Neutrophil (primary cell): ENCODE data around the gene GRIP2.

Experiments used
- H3K27ac ChIP-seq: fragments of 200-600 bp; sonication (generic); 2 replicates; pipeline ENCODE4 v1.5.1; 2016; ENCODE audit warnings: mild to moderate bottlenecking, moderate library complexity
- H3K27me3 ChIP-seq: fragments of 200-600 bp; sonication (generic); 2 replicates; pipeline ENCODE4 v1.6.0; 2016; ENCODE audit warnings: mild to moderate bottlenecking
- H3K36me3 ChIP-seq: fragments of 200-600 bp; sonication (generic); 2 replicates; pipeline ENCODE4 v1.5.1; 2017
- H3K4me1 ChIP-seq, 2 experiments: fragments of 200-600 bp in 1 of 2; sonication (generic) in 1 of 2; 1 replicate in 1 of 2; 2 replicates in 1 of 2; pipeline versions ENCODE4 v1.5.1 to v1.6.1; 2013 to 2016; ENCODE audit warnings: low read depth in 1 of 2, low read length in 1 of 2, mild to moderate bottlenecking in 1 of 2, moderate library complexity in 1 of 2; ENCODE audit not compliant: control insufficient read depth in 1 of 2, insufficient read depth in 1 of 2
- H3K4me3 ChIP-seq, 2 experiments: fragments of 200-600 bp in 1 of 2; sonication (generic) in 1 of 2; 1 replicate in 1 of 2; 2 replicates in 1 of 2; pipeline ENCODE4 v1.5.1; 2013 to 2016; ENCODE audit warnings: low read depth in 1 of 2, low read length in 1 of 2, mild to moderate bottlenecking in 1 of 2, moderate library complexity in 1 of 2
- H3K9me3 ChIP-seq: fragments of 200-600 bp; sonication (generic); 2 replicates; pipeline ENCODE4 v1.5.1; 2016
- CTCF ChIP-seq: fragments of 200-600 bp; sonication (generic); IDR thresholded peaks from 2 replicates; pipeline ENCODE4 v1.5.1; 2016; ENCODE audit warnings: antibody characterized with exemption

GRIP2 gene

GRCh38 chr3:14461748-14462324 lies 78.3 kb downstream of the GRIP2 start:
- Histone ChIP-seq H3K4me3 (no peak overlapping the region), H3K27ac (peak overlapping the region; percentile 36), H3K27me3 (no peaks in the 10 kb centered on the region), H3K4me1 (no peaks in the 10 kb centered on the region), H3K9me3 (peaks cover 4% of the 10 kb centered on the region), H3K36me3 (peaks cover 100% of the 10 kb centered on the region)
- TF ChIP-seq CTCF: no peak

- peak overlapping the region; percentile 42 for H3K27ac ChIP-seq
- no peaks in the 10 kb centered on the region for H3K4me1 ChIP-seq
- H3K36me3 ChIP-seq: peaks cover 100% of the 10 kb centered on the region
- H3K9me3 ChIP-seq: peaks cover 4% of the 10 kb centered on the region
- H3K27me3 ChIP-seq: no peaks in the 10 kb centered on the region
- TF ChIP-seq CTCF: no peak
- H3K4me3 ChIP-seq: no peak overlapping the region
Observed at GRCh38 chr3:14461006-14461747, 79.0 kb downstream of the GRIP2 start.

GRCh38 chr3:14460342-14461005 lies 79.7 kb downstream of the GRIP2 start:
- Histone ChIP-seq H3K36me3 (peaks cover 100% of the 10 kb centered on the region), H3K4me3 (no peak overlapping the region), H3K27me3 (no peaks in the 10 kb centered on the region), H3K4me1 (no peaks in the 10 kb centered on the region), H3K9me3 (peaks cover 4% of the 10 kb centered on the region), H3K27ac (peak overlapping the region; percentile 42)
- no peak for TF ChIP-seq CTCF

- Histone ChIP-seq H3K9me3 (peaks cover 4% of the 10 kb centered on the region), H3K27ac (no peak overlapping the region), H3K36me3 (peaks cover 100% of the 10 kb centered on the region), H3K4me1 (no peaks in the 10 kb centered on the region), H3K27me3 (no peaks in the 10 kb centered on the region), H3K4me3 (no peak overlapping the region)
- no peak for TF ChIP-seq CTCF
Observed at GRCh38 chr3:14459787-14460186, 80.4 kb downstream of the GRIP2 start.

- Histone ChIP-seq H3K27me3 (no peaks in the 10 kb centered on the region), H3K36me3 (peaks cover 100% of the 10 kb centered on the region), H3K4me3 (no peak overlapping the region), H3K9me3 (peaks cover 4% of the 10 kb centered on the region), H3K27ac (peak overlapping the region; percentile 12), H3K4me1 (peaks cover 0 to under 1% of the 10 kb centered on the region in 2 experiments)
- TF ChIP-seq CTCF: no peak
Observed at GRCh38 chr3:14459384-14459783, 80.8 kb downstream of the GRIP2 start.
